ENCODE measurements around the gene GNA14. TPM values are rescaled to one million over a fixed set of nuclear protein-coding genes. Genes with fewer than 3 reads are reported as not detected.

The GNA14 gene
- total RNA-seq, 4 donors from 2014 or later = 13.9 to 26.3 (median 19.9) TPM

- no peak for TF ChIP-seq POLR2A (IDR thresholded peaks at IDR 0.05)
- TF ChIP-seq, protein P1, sequence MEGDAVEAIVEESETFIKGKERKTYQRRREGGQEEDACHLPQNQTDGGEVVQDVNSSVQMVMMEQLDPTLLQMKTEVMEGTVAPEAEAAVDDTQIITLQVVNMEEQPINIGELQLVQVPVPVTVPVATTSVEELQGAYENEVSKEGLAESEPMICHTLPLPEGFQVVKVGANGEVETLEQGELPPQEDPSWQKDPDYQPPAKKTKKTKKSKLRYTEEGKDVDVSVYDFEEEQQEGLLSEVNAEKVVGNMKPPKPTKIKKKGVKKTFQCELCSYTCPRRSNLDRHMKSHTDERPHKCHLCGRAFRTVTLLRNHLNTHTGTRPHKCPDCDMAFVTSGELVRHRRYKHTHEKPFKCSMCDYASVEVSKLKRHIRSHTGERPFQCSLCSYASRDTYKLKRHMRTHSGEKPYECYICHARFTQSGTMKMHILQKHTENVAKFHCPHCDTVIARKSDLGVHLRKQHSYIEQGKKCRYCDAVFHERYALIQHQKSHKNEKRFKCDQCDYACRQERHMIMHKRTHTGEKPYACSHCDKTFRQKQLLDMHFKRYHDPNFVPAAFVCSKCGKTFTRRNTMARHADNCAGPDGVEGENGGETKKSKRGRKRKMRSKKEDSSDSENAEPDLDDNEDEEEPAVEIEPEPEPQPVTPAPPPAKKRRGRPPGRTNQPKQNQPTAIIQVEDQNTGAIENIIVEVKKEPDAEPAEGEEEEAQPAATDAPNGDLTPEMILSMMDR (IDR thresholded peaks at IDR 0.05) = no peak
- 81 to 82% methylated on average over 10 of the region's 10 CpGs for WGBS, 2 donors
- no peak for DNase-seq
- Histone ChIP-seq H3K36me3 (no peaks in the 10 kb centered on the region), H3K27ac (no peak overlapping the region), H3K4me3 (replicated peaks in 1 of 3) (no peak overlapping the region), H3K4me1 (no peaks in the 10 kb centered on the region), H3K9me3 (no peaks in the 10 kb centered on the region), H3K27me3 (no peaks in the 10 kb centered on the region)
- intact Hi-C loops (cut with DNase I) = no loop called here
These were observed 26.0 kb upstream of the GNA14 start for GRCh38 chr9:77673941-77674791.

DNA sequence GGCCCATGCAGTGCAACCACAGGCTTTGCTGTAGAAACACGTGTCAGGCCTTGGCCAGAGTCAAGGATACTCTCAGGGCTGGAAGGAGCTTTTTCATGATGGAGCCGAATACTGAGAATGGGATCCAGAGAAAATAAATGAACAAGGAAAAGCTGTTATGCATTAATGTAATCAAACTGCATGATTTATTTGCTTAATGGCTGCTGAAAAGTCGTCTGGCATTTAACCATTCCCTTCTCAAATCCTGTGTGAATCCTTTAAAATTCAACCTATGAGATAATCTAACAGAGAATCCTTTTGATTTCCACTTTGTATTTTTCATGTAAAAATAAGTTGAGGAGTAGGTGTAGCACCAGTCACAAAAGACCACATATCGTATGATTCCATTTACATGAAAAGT is 24.1 kb upstream of the GNA14 start:
- H3K27me3 ChIP-seq = no peaks in the 10 kb centered on the region
- 75 to 84% methylated on average over 4 of the region's 4 CpGs for WGBS, 2 donors
- no peaks in the 10 kb centered on the region for H3K4me1 ChIP-seq
- H3K9me3 ChIP-seq = no peaks in the 10 kb centered on the region
- intact Hi-C loops (cut with DNase I) = no loop called here
- no peak for DNase-seq
- no peak overlapping the region for H3K27ac ChIP-seq
- no peak overlapping the region for H3K4me3 ChIP-seq (replicated peaks in 1 of 3)
- no peaks in the 10 kb centered on the region for H3K36me3 ChIP-seq
- no peak for TF ChIP-seq POLR2A (IDR thresholded peaks at IDR 0.05)
- TF ChIP-seq, protein P1 (IDR thresholded peaks at IDR 0.05) = no peak

DNA sequence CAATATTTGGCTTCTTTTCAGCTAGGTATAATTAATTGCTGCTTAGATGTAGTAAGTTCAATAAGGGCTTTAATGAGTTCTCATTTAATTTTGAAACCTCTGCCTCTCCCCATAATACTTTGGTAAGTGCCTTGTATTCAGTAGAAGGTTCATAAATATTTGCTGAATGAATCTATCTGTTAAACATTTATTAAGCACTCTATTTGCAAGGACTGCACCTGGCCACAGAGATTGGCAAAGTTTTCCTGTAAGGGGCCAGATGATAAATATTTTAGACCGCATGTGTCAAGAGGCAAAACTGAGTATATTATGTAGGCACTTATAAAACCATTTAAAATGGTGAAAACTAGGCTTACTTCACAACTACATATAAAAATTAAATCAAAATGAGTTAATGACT is 19.0 kb upstream of the GNA14 start:
- intact Hi-C loops (cut with DNase I) = no loop called here
- Histone ChIP-seq H3K27ac (no peak overlapping the region), H3K27me3 (no peaks in the 10 kb centered on the region), H3K4me3 (replicated peaks in 1 of 3) (no peak overlapping the region), H3K36me3 (no peaks in the 10 kb centered on the region), H3K4me1 (peaks cover 11 to 15% of the 10 kb centered on the region in 2 donors), H3K9me3 (no peaks in the 10 kb centered on the region)
- WGBS, 2 donors = 97 to 98% methylated on average over 1 of the region's 1 CpG
- TF ChIP-seq POLR2A (IDR thresholded peaks at IDR 0.05) = no peak
- TF ChIP-seq, protein P1 (IDR thresholded peaks at IDR 0.05) = no peak
- no peak for DNase-seq

GRCh38 chr9:77663754-77664153 is 15.6 kb upstream of the GNA14 start:
- intact Hi-C loops (cut with DNase I) = no loop called here
- H3K27ac ChIP-seq = peak overlapping the region; percentile 73 to 86 (median 78)
- H3K4me1 ChIP-seq = peaks cover 11 to 15% of the 10 kb centered on the region in 2 donors
- TF ChIP-seq, protein P1 (IDR thresholded peaks at IDR 0.05) = no peak
- TF ChIP-seq POLR2A (IDR thresholded peaks at IDR 0.05) = peak in 1 of 2 donors; percentile 51
- 7 to 9% methylated on average over 5 of the region's 5 CpGs for whole genome bisulfite sequencing, 2 donors
- H3K9me3 ChIP-seq = no peaks in the 10 kb centered on the region
- no peaks in the 10 kb centered on the region for H3K36me3 ChIP-seq
- H3K27me3 ChIP-seq = no peaks in the 10 kb centered on the region
- DNase-seq = peak; percentile 90 to 91
- H3K4me3 ChIP-seq (replicated peaks in 1 of 3) = no peak overlapping the region

- DNase-seq = no peak
- Histone ChIP-seq H3K27ac (peak overlapping the region in 1 of 3 donors; percentile 19), H3K9me3 (no peaks in the 10 kb centered on the region), H3K27me3 (no peaks in the 10 kb centered on the region), H3K4me3 (replicated peaks in 1 of 3) (no peak overlapping the region), H3K4me1 (peaks cover 11 to 15% of the 10 kb centered on the region in 2 donors), H3K36me3 (no peaks in the 10 kb centered on the region)
- intact Hi-C loops (cut with DNase I) = no loop called here
- TF ChIP-seq, protein P1 (IDR thresholded peaks at IDR 0.05) = no peak
- no peak for TF ChIP-seq POLR2A (IDR thresholded peaks at IDR 0.05)
- 87 to 89% methylated on average over 7 of the region's 7 CpGs for WGBS, 2 donors
These were observed 13.5 kb upstream of the GNA14 start for GRCh38 chr9:77661566-77662085.

Measured in thyroid gland (tissue), 4 donors.